GM19463 (cell line): ENCODE data around the gene WFIKKN1.

Experiments used
- ATAC-seq: cut with Tn5 transposase; IDR thresholded peaks from one replicate; pipeline ENCODE4 v1.9.1; 2021; ENCODE audit warnings: mild to moderate bottlenecking, moderate library complexity; ENCODE audit not compliant: unreplicated experiment

Gene WFIKKN1

DNA sequence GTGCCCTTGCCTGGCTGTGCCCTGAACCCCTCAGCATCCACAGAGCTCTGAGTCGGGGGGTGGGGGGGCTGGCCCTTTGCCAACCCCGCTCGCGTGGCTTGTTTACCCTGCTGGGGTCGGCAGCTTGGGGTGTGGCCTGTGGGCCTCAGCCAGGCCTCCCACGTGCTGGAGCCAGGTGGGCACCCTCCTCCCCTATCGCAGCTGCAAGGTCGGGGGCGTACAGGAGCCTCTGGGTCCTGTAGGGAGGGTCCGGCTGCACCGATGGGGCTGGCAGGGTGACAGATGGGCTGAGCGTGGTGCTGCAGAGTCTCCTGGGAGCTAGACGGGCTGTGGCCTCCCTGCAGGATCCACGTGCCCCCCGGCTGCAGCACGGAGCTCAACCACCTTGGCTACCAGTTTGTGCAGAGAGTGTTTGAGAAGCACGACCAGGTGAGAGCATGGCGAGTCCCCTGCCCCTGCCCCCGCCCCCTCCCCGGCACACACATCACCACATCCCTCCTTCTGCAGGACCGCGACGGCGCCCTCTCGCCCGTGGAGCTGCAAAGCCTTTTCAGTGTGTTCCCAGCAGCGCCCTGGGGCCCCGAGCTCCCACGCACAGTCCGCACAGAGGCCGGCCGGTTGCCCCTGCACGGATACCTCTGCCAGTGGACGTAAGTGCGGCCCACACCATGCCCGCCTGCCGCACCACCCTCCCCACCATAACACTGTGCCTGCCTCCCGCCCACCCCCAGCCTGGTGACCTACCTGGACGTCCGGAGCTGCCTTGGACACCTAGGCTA lies 40.8 kb downstream of the WFIKKN1 start:
- no peak for ATAC-seq

GRCh38 chr16:672371-672770 lies 41.6 kb downstream of the WFIKKN1 start:
- ATAC-seq, result no peak

DNA sequence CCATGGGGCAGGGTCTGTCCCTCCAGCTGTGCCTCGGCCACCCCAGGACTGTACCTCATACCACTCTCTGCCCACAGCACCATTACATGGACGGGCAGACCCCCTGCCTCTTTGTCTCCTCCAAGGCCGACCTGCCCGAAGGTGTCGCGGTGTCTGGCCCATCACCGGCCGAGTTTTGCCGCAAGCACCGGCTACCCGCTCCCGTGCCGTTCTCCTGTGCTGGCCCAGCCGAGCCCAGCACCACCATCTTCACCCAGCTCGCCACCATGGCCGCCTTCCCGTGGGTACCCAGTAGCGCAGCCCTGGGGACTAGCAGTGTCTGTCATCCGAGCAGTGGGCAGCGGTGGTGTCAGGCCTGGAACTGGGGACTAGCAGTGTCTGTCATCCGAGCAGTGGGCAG lies 42.1 kb downstream of the WFIKKN1 start:
- ATAC-seq, result no peak

GRCh38 chr16:673399-673991 lies 42.7 kb downstream of the WFIKKN1 start:
- no peak for ATAC-seq

GRCh38 chr16:674214-674881 lies 43.6 kb downstream of the WFIKKN1 start:
- ATAC-seq, result no peak

- no peak for ATAC-seq
These were observed 44.4 kb downstream of the WFIKKN1 start, which contains the start of gene RHBDL1 for GRCh38 chr16:674968-675883. TSS of gene RHBDL1 (plus strand) at chr16:675671. CDS start at chr16:675791, 120 bp downstream.

DNA sequence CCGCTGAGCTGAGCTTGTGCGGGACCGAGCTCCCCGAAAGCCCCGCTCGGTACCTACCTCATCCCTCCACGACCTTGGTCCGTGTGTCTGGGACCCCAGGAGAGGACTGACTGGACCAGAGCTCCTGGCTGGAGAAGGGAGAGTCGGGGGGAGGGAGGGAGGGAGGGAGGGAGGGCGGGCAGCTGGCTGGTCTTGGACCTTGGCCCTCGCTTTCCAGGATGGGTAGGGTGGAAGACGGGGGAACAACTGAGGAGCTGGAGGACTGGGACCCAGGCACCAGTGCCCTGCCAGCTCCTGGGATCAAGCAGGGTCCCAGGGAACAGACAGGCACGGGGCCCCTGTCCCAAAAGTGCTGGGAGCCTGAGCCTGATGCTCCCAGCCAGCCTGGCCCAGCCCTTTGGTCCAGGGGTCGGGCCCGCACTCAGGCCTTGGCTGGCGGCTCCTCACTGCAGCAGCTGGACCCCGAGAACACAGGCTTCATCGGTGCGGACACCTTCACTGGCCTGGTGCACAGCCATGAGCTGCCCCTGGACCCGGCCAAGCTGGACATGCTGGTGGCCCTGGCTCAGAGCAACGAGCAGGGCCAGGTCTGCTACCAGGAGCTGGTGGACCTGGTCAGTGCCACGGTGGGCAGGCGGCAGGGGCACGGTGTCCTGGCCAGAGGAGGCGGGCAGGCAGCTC lies 45.2 kb downstream of the WFIKKN1 start:
- no peak for ATAC-seq

DNA sequence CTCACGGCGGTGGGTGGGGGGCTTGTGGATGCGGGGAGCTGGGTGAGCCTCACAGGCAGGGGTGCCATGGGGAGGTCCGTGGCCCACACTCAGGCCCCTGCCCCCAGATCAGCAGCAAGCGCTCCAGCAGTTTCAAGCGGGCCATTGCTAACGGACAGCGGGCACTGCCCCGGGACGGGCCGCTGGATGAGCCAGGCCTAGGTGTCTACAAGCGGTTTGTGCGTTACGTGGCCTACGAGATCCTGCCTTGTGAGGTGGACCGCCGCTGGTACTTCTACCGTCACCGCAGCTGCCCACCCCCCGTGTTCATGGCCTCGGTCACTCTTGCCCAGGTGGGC lies 45.7 kb downstream of the WFIKKN1 start:
- no peak for ATAC-seq

- no peak for ATAC-seq
These were observed 46.1 kb downstream of the WFIKKN1 start for GRCh38 chr16:676913-677312.

DNA sequence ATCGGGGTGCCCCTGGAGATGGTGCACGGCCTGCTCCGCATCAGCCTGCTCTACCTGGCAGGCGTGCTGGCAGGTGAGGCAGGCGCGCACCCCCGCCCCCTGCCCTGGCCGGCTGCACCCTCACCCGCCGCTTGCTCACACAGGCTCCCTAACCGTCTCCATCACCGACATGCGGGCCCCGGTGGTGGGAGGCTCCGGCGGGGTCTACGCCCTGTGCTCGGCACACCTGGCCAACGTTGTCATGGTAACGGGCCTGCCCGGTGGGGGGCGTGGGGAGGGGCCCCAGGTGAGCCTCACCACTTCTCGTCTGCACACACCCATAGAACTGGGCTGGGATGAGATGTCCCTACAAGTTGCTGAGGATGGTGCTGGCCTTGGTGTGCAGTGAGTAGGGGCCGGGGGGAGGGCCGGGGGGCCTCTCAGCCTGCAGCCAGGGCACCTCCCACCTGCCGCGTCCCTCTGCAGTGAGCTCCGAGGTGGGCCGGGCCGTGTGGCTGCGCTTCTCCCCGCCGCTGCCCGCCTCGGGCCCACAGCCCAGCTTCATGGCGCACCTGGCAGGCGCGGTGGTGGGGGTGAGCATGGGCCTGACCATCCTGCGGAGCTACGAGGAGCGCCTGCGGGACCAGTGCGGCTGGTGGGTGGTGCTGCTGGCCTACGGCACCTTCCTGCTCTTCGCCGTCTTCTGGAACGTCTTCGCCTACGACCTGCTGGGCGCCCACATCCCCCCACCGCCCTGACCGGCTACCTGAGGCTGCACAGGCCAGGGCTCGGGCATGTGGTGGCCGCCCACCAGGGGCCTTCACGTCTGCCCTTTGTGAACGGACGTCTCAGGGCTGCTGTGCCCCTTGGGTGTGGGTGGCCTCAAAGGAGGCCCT lies 46.8 kb downstream of the WFIKKN1 start:
- no peak for ATAC-seq

- no peak for ATAC-seq
These were observed 47.5 kb downstream of the WFIKKN1 start for GRCh38 chr16:678209-678857.

DNA sequence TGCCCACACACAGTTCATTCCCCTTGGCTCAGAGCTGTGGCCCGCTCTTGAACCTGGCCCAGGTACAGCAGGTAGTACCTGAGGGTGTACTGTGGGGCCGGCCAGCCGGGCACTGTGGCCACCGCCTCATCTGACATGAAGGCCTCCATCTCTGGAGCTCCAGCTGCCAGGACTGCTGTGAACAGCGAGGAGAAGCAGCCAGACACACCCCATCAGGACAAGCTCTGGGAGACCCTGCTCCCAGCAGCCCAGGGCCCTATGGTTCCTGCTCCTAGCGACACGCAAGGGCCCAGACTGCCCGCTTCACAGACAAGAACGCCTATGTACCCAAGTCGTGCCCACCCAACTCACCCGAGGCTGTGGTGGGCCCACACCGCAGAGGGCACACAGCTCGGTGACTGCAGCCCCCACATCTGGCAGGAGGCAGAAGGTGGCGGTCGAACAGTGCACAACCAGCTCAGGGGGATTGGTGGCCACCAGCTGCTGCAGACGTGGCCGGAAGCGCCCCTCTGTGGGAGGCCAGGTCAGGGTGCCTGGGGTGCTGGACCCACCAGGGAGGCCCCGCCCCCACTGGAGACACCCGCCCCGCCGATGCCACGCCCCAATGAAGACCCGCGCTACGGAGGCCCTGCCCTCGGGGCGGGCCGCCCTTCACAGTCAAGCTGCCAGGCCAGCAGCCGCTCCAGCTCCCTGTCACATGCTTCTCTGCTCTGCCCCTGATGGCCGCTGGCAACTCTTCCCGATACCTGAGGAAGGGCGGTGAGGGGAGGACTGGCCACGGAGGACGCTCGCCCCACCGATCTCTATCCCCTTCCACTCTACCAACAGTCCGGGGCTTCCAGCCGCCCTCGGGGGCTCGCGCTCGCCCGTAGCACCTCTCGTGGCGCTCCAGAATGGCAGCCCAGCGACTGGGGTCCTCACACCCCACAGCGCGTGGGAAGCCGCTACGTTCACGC lies 48.4 kb downstream of the WFIKKN1 start:
- ATAC-seq, result no peak

GRCh38 chr16:679814-680624 lies 49.2 kb downstream of the WFIKKN1 start, which contains the start of gene STUB1:
TSS of gene STUB1 (plus strand) at chr16:680410. CDS start at chr16:680526, 116 bp downstream.
- ATAC-seq, result peak; percentile 43

GRCh38 chr16:680625-680945 lies 49.8 kb downstream of the WFIKKN1 start:
- ATAC-seq, result no peak

DNA sequence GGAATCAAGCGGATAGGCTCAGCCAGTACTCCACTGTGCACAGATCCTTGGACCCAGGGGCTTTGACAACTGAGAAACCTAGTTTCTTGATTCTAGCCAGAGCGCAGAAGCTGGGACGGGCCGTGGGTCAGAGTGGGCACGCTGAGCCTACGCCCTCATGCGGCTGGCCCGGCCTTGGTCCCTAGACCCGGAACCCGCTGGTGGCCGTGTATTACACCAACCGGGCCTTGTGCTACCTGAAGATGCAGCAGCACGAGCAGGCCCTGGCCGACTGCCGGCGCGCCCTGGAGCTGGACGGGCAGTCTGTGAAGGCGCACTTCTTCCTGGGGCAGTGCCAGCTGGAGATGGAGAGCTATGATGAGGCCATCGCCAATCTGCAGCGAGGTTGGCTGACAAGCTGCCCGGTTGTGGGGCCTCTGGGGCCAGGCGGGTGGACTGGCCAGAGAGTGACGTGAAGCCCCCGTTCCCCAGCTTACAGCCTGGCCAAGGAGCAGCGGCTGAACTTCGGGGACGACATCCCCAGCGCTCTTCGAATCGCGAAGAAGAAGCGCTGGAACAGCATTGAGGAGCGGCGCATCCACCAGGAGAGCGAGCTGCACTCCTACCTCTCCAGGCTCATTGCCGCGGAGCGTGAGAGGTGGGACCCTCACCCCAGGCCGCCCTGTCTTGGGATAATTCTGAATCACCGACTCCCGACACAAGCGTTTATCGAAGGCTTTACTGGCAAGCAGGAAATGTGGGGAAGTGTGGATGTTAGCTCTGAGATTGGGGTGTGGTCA lies 50.4 kb downstream of the WFIKKN1 start:
- ATAC-seq, result no peak

- ATAC-seq, result no peak
These were observed 51.1 kb downstream of the WFIKKN1 start for GRCh38 chr16:681746-682427.
